Smooth muscle cell (in vitro differentiated cells): ENCODE results near the gene SYT14. TPM values are rescaled to one million over a fixed set of nuclear protein-coding genes. Genes with fewer than 3 reads are reported as not detected.

Experiments used
- DNase-seq: peaks from one replicate; lab custom pipeline; 2025; ENCODE audit not compliant: unreplicated experiment; lab: John Stamatoyannopoulos, UW
- H2AFZ ChIP-seq: fragments of 200-600 bp; sonication (generic); 2 replicates; pipeline ENCODE4 v1.6.0; 2016; ENCODE audit warnings: antibody characterized with exemption, low read depth, mild to moderate bottlenecking
- H3F3A ChIP-seq: fragments of 200-600 bp; sonication (generic); 2 replicates; pipeline ENCODE4 v1.6.0; 2017; ENCODE audit warnings: antibody characterized with exemption, low read depth
- H3K27ac ChIP-seq: fragments of 200-600 bp; sonication (generic); 2 replicates; pipeline ENCODE4 v1.5.1; 2016; ENCODE audit warnings: low read depth, mild to moderate bottlenecking
- H3K27me3 ChIP-seq: fragments of 200-600 bp; sonication (generic); 2 replicates; pipeline ENCODE4 v1.6.1; 2016; ENCODE audit warnings: low read depth, mild to moderate bottlenecking
- H3K36me3 ChIP-seq: fragments of 200-600 bp; sonication (generic); 2 replicates; pipeline ENCODE4 v1.5.1; 2016; ENCODE audit warnings: low read depth
- H3K4me1 ChIP-seq: fragments of 200-600 bp; sonication (generic); 2 replicates; pipeline ENCODE4 v1.5.1; 2016; ENCODE audit warnings: low read depth
- H3K4me2 ChIP-seq: fragments of 200-600 bp; sonication (generic); 2 replicates; pipeline ENCODE4 v1.6.0; 2016; ENCODE audit warnings: mild to moderate bottlenecking
- H3K4me3 ChIP-seq: fragments of 200-600 bp; sonication (generic); 2 replicates; pipeline ENCODE4 v1.5.1; 2016; ENCODE audit warnings: mild to moderate bottlenecking
- H3K79me2 ChIP-seq: fragments of 200-600 bp; sonication (generic); 2 replicates; pipeline ENCODE4 v1.6.0; 2016; ENCODE audit warnings: low read depth, mild to moderate bottlenecking
- H3K9ac ChIP-seq: fragments of 200-600 bp; sonication (generic); 2 replicates; pipeline ENCODE4 v1.6.0; 2016; ENCODE audit warnings: low read depth
- H3K9me3 ChIP-seq: fragments of 200-600 bp; sonication (generic); replicated peaks from 2 replicates; pipeline ENCODE4 v1.5.1; 2016; ENCODE audit warnings: low read depth
- H4K20me1 ChIP-seq: fragments of 200-600 bp; sonication (generic); 2 replicates; pipeline ENCODE4 v1.6.0; 2016; ENCODE audit warnings: low read depth
- CTCF ChIP-seq: fragments of 200-600 bp; sonication (generic); IDR thresholded peaks from 2 replicates; pipeline ENCODE4 v1.5.1; 2017; ENCODE audit warnings: borderline replicate concordance, mild to moderate bottlenecking, antibody characterized with exemption; ENCODE audit not compliant: insufficient read depth, poor library complexity, severe bottlenecking
- WGBS: methylation state at CpG from one replicate; pipeline ENCODE4 v1.1.7; 2016; ENCODE audit warnings: low lambda C conversion rate; 5-methylcytosine and 5-hydroxymethylcytosine counted together
- polyA plus RNA-seq: library from polyadenylated mRNA; unstranded; fragments of >200 nt; fragmentation: Nextera tagmentation; extraction: Ambion mirVana; gene quantifications from 2 replicates; pipeline ENCODE4 v1.2.1, GENCODE V29; 2016
- total RNA-seq: library from RNA; depleted of rRNA; stranded (reverse); fragments of >200 nt; gene quantifications from 2 replicates; pipeline ENCODE4 v1.2.3, GENCODE V29; 2014

The SYT14 gene
- total and polyA plus RNA-seq, 2 experiments from 2014 or later, result 0.81 TPM; not detected in 1

GRCh38 chr1:210143465-210144062 lies 205.5 kb downstream of the SYT14 start:
- peak; percentile 10 for DNase-seq
- no peaks in the 10 kb centered on the region for H3K4me1 ChIP-seq

GRCh38 chr1:210144736-210145135 lies 206.7 kb downstream of the SYT14 start:
- Histone ChIP-seq H3K4me1 (no peaks in the 10 kb centered on the region), H3K4me2 (no peak overlapping the region), H3K79me2 (no peaks in the 10 kb centered on the region), H3K4me3 (no peak overlapping the region), H3K27ac (no peak overlapping the region), H3K9ac (no peak overlapping the region), H3K27me3 (no peaks in the 10 kb centered on the region), H3K9me3 (no peaks in the 10 kb centered on the region), H4K20me1 (no peaks in the 10 kb centered on the region), H3K36me3 (no peaks in the 10 kb centered on the region), H2AFZ (no peak overlapping the region), H3F3A (no peaks in the 10 kb centered on the region)
- no peak for TF ChIP-seq CTCF
- WGBS, result 77% methylated on average over 3 of the region's 3 CpGs
- no peak for DNase-seq

More at GRCh38 chr1:210143465-210144062, 205.5 kb downstream of the SYT14 start:
- Histone ChIP-seq H3K4me3 (no peak overlapping the region), H3K9ac (no peak overlapping the region), H3K79me2 (no peaks in the 10 kb centered on the region), H4K20me1 (no peaks in the 10 kb centered on the region), H3K4me2 (no peak overlapping the region), H3K36me3 (no peaks in the 10 kb centered on the region), H3K27me3 (no peaks in the 10 kb centered on the region), H2AFZ (no peak overlapping the region), H3F3A (no peaks in the 10 kb centered on the region), H3K9me3 (no peaks in the 10 kb centered on the region), H3K27ac (no peak overlapping the region)
- 31% methylated on average over 4 of the region's 4 CpGs for whole genome bisulfite sequencing
- peak; percentile 89 for TF ChIP-seq CTCF

- no peak overlapping the region for H2AFZ ChIP-seq
- no peak for DNase-seq
- H3K79me2 ChIP-seq, result no peaks in the 10 kb centered on the region
- 87% methylated on average over 3 of the region's 3 CpGs for WGBS
- no peaks in the 10 kb centered on the region for H3K4me1 ChIP-seq
- H3F3A ChIP-seq, result no peaks in the 10 kb centered on the region
- TF ChIP-seq CTCF, result no peak
- no peak overlapping the region for H3K4me3 ChIP-seq
- no peaks in the 10 kb centered on the region for H3K36me3 ChIP-seq
- H3K27ac ChIP-seq, result no peak overlapping the region
- H3K27me3 ChIP-seq, result no peaks in the 10 kb centered on the region
- no peaks in the 10 kb centered on the region for H3K9me3 ChIP-seq
- H4K20me1 ChIP-seq, result no peaks in the 10 kb centered on the region
- H3K4me2 ChIP-seq, result no peak overlapping the region
- H3K9ac ChIP-seq, result no peak overlapping the region
Observed at GRCh38 chr1:210151052-210151672, 213.1 kb downstream of the SYT14 start.

- Histone ChIP-seq H3K4me1 (peaks cover 20% of the 10 kb centered on the region), H3K27me3 (peaks cover 3% of the 10 kb centered on the region), H3K9me3 (no peaks in the 10 kb centered on the region), H3K27ac (no peak overlapping the region), H3K36me3 (no peaks in the 10 kb centered on the region), H3K9ac (no peak overlapping the region), H3F3A (no peaks in the 10 kb centered on the region), H2AFZ (no peak overlapping the region), H3K4me3 (no peak overlapping the region), H3K4me2 (no peak overlapping the region), H4K20me1 (no peaks in the 10 kb centered on the region), H3K79me2 (no peaks in the 10 kb centered on the region)
- no peak for TF ChIP-seq CTCF
- no peak for DNase-seq
- WGBS, result 84% methylated on average over 2 of the region's 2 CpGs
Observed at GRCh38 chr1:210159211-210159610, 221.2 kb downstream of the SYT14 start.
